H1 (cell line): ENCODE results near the gene ROR1. TPM values are rescaled to one million over a fixed set of nuclear protein-coding genes. Genes with fewer than 3 reads are reported as not detected.

Experiments
- CTCF ChIA-PET: fragments of 300-600 bp; sonication (Branson Sonifier 250); formaldehyde crosslinking; loops from one replicate; lab custom pipeline; 2021; ENCODE audit not compliant: partially characterized antibody; lab: Charles Lee
- POLR2A ChIA-PET: fragments of 300-600 bp; sonication (Branson Sonifier 250); formaldehyde crosslinking; loops from one replicate; lab custom pipeline; 2021; ENCODE audit warnings: inconsistent platforms; ENCODE audit not compliant: partially characterized antibody; lab: Charles Lee
- DNase-seq, 2 experiments: peaks; one replicate each; pipeline versions ENCODE4 v3.0.0 to v3.0.0-alpha.2; 2010 to 2022; ENCODE audit warnings: low spot score in 2 of 2, low read depth in 1 of 2, mixed read lengths in 1 of 2
- FAIRE-seq: peaks from 2 replicates; lab custom pipeline; 2011; peaks lifted over from hg19 to GRCh38; lab: Jason Lieb, UNC
- H2AFZ ChIP-seq: 2 replicates; pipeline ENCODE4 v1.8.1; 2012; ENCODE audit warnings: low read length, inconsistent platforms
- H2AK5ac ChIP-seq: 2 replicates; pipeline ENCODE4 v1.6.1; 2013; ENCODE audit warnings: low read depth, low read length
- H2BK120ac ChIP-seq: replicated peaks from 2 replicates; pipeline ENCODE3; 2013; ENCODE audit warnings: low read depth, low read length, inconsistent platforms
- H2BK12ac ChIP-seq: 2 replicates; pipeline ENCODE4 v1.6.1; 2013; ENCODE audit warnings: low read depth, low read length
- H2BK15ac ChIP-seq: 2 replicates; pipeline ENCODE4 v1.6.1; 2013; ENCODE audit warnings: low read length
- H2BK20ac ChIP-seq: 2 replicates; pipeline ENCODE4 v1.6.1; 2013; ENCODE audit warnings: low read length
- H2BK5ac ChIP-seq: 2 replicates; pipeline ENCODE4 v1.6.1; 2013; ENCODE audit warnings: low read depth, low read length
- H3K14ac ChIP-seq: 2 replicates; pipeline ENCODE4 v1.6.1; 2013; ENCODE audit warnings: inconsistent platforms; ENCODE audit not compliant: insufficient read length
- H3K18ac ChIP-seq: 2 replicates; pipeline ENCODE4 v1.6.1; 2013; ENCODE audit warnings: low read length; ENCODE audit errors: extremely low read depth
- H3K23ac ChIP-seq: 2 replicates; pipeline ENCODE4 v1.6.1; 2013; ENCODE audit warnings: inconsistent platforms; ENCODE audit not compliant: insufficient read length
- H3K23me2 ChIP-seq: 2 replicates; pipeline ENCODE4 v1.6.1; 2013; ENCODE audit warnings: low read depth, low read length
- H3K27ac ChIP-seq: 2 replicates; pipeline ENCODE4 v1.6.1; 2011; ENCODE audit warnings: low read depth, low read length, inconsistent platforms
- H3K27me3 ChIP-seq, 4 experiments: replicated peaks in 1 of 4; 1 replicate in 1 of 4; 2 replicates in 3 of 4; pipeline versions ENCODE4 v1.6.1 to v1.8.1; 2011 to 2013; ENCODE audit warnings: low read length in 3 of 4, mild to moderate bottlenecking in 3 of 4, inconsistent platforms in 2 of 4, mixed read lengths in 2 of 4, moderate library complexity in 1 of 4; ENCODE audit not compliant: control insufficient read depth in 3 of 4, insufficient read depth in 3 of 4; ENCODE audit errors: extremely low read depth in 1 of 4
- H3K36me3 ChIP-seq, 4 experiments: 2 replicates each; pipeline versions ENCODE4 v1.6.1 to v1.8.1; 2011 to 2013; ENCODE audit warnings: mild to moderate bottlenecking in 4 of 4, low read length in 3 of 4, moderate library complexity in 2 of 4, control low read depth in 1 of 4, inconsistent platforms in 1 of 4; ENCODE audit not compliant: insufficient read depth in 4 of 4, control insufficient read depth in 2 of 4
- H3K4ac ChIP-seq: replicated peaks from 2 replicates; pipeline ENCODE3; 2013; ENCODE audit warnings: low read length, low read depth, mixed read lengths, inconsistent platforms; ENCODE audit not compliant: insufficient read length
- H3K4me1 ChIP-seq, 4 experiments: replicated peaks in 1 of 4; 1 replicate in 1 of 4; 2 replicates in 3 of 4; pipeline versions ENCODE4 v1.6.1 to v1.8.1; 2011 to 2013; ENCODE audit warnings: low read length in 3 of 4, inconsistent platforms in 2 of 4, mixed read lengths in 1 of 4; ENCODE audit not compliant: insufficient read depth in 4 of 4, control insufficient read depth in 3 of 4
- H3K4me2 ChIP-seq, 2 experiments: 2 replicates each; pipeline versions ENCODE4 v1.6.1 to v1.8.1; 2011 to 2013; ENCODE audit warnings: low read depth in 2 of 2, low read length in 2 of 2, control low read depth in 1 of 2, inconsistent platforms in 1 of 2, mild to moderate bottlenecking in 1 of 2; ENCODE audit not compliant: insufficient read depth in 1 of 2
- H3K4me3 ChIP-seq, 4 experiments: fragments of 200-600, 300-600 bp in 1 of 4; sonication (generic), shearing (Covaris generic), sonication (Bioruptor Twin) in 1 of 4; 2 replicates each; pipeline versions ENCODE4 v1.5.1 to v1.8.1; 2011 to 2016; ENCODE audit warnings: low read length in 4 of 4, low read depth in 3 of 4, control low read depth in 2 of 4, inconsistent platforms in 2 of 4, mild to moderate bottlenecking in 2 of 4, mixed read lengths in 1 of 4, moderate library complexity in 1 of 4; ENCODE audit not compliant: insufficient read depth in 2 of 4; ENCODE audit errors: extremely low read depth in 1 of 4
- H3K56ac ChIP-seq: replicated peaks from 2 replicates; pipeline ENCODE3; 2013; ENCODE audit warnings: low read depth, mild to moderate bottlenecking, mixed read lengths, low read length, inconsistent platforms; ENCODE audit not compliant: insufficient read length
- H3K79me1 ChIP-seq: 2 replicates; pipeline ENCODE4 v1.6.1; 2013; ENCODE audit warnings: low read depth, low read length, control low read depth
- H3K79me2 ChIP-seq, 2 experiments: 2 replicates each; pipeline versions ENCODE4 v1.6.1 to v1.8.1; 2012 to 2013; ENCODE audit warnings: low read length in 2 of 2, mild to moderate bottlenecking in 2 of 2, inconsistent platforms in 1 of 2; ENCODE audit not compliant: insufficient read depth in 2 of 2, control insufficient read depth in 1 of 2
- H3K9ac ChIP-seq, 4 experiments: replicated peaks in 1 of 4; 1 replicate in 1 of 4; 2 replicates in 3 of 4; pipeline versions ENCODE4 v1.6.1 to v1.8.1; 2011 to 2013; ENCODE audit warnings: low read depth in 3 of 4, low read length in 3 of 4, control low read depth in 2 of 4, mild to moderate bottlenecking in 2 of 4, moderate library complexity in 2 of 4, inconsistent platforms in 1 of 4; ENCODE audit errors: extremely low read depth in 1 of 4
- H3K9me3 ChIP-seq, 2 experiments: 2 replicates each; pipeline versions ENCODE4 v1.6.1 to v1.8.1; 2012 to 2013; ENCODE audit warnings: mild to moderate bottlenecking in 2 of 2, moderate library complexity in 2 of 2, control low read depth in 1 of 2, inconsistent platforms in 1 of 2, low read depth in 1 of 2, low read length in 1 of 2, mixed read lengths in 1 of 2; ENCODE audit not compliant: insufficient read depth in 2 of 2
- H4K20me1 ChIP-seq, 2 experiments: replicated peaks in 1 of 2; 2 replicates each; pipeline versions ENCODE3 to v1.8.1; 2011 to 2013; ENCODE audit warnings: inconsistent platforms in 2 of 2, low read length in 2 of 2, mild to moderate bottlenecking in 1 of 2; ENCODE audit not compliant: insufficient read depth in 2 of 2, control insufficient read depth in 1 of 2
- H4K5ac ChIP-seq: 2 replicates; pipeline ENCODE4 v1.6.1; 2013; ENCODE audit warnings: low read length, low read depth, mixed read lengths, inconsistent platforms; ENCODE audit not compliant: insufficient read length
- H4K8ac ChIP-seq: 2 replicates; pipeline ENCODE4 v1.8.0; 2013; ENCODE audit warnings: mild to moderate bottlenecking, moderate library complexity, low read length, inconsistent platforms; ENCODE audit not compliant: insufficient read depth; ENCODE audit errors: extremely low read depth
- H4K91ac ChIP-seq: replicated peaks from 2 replicates; pipeline ENCODE3; 2013; ENCODE audit warnings: low read length, mixed read lengths, inconsistent platforms; ENCODE audit not compliant: insufficient read length
- ATF3 ChIP-seq: IDR thresholded peaks from 2 replicates; pipeline ENCODE4 v1.6.1; 2011; ENCODE audit warnings: low read depth, mild to moderate bottlenecking, low read length; ENCODE audit not compliant: insufficient read depth
- SUZ12 ChIP-seq: fragments of 200-600 bp; sonication (generic); IDR thresholded peaks from 2 replicates; pipeline ENCODE4 v1.6.1; 2012; ENCODE audit warnings: mild to moderate bottlenecking, inconsistent platforms, low read length, moderate library complexity, mixed read lengths
- TBP ChIP-seq: IDR thresholded peaks from 2 replicates; pipeline ENCODE4 v1.6.1; 2011; ENCODE audit warnings: low read depth, low read length, improper control_type of control experiment
- WGBS, 2 experiments: shearing (Covaris generic) in 1 of 2; methylation state at CpG; one replicate each; pipeline versions ENCODE4 v1.1.6 to v1.1.7; 2013 to 2015; ENCODE audit warnings: low lambda C conversion rate in 2 of 2, mixed read lengths in 2 of 2, inconsistent platforms in 1 of 2, low coverage in 1 of 2, missing lambda C conversion rate in 1 of 2; ENCODE audit not compliant: insufficient replicate concordance in 2 of 2, insufficient coverage in 1 of 2, insufficient read length in 1 of 2; ENCODE audit errors: extremely low coverage in 1 of 2, missing lambda C conversion rate in 1 of 2; 5-methylcytosine and 5-hydroxymethylcytosine counted together
- polyA plus RNA-seq, 7 experiments: library from polyadenylated mRNA; depleted of rRNA in 3 of 7; stranded (reverse) in 5 of 7; unstranded in 2 of 7; fragments of >200 nt in 5 of 7; fragments of 200-250 nt in 2 of 7; gene quantifications; 1 replicate in 5 of 7; 2 replicates in 1 of 7; 4 replicates in 1 of 7; pipeline versions ENCODE4 v1.2.1 to v1.2.3, GENCODE V29; 2011 to 2013; ENCODE audit warnings: missing spikeins in 2 of 7, mixed read lengths in 2 of 7
- total RNA-seq: library from RNA; stranded (reverse); fragmentation: NEBNext Ultra II Directional; extraction: Animal tissue kit (Norgen Biotek cat#: 25700); gene quantifications from 2 replicates; pipeline ENCODE4 v1.2.1, GENCODE V29; 2021

Gene ROR1
- total and polyA plus RNA-seq, 2 of the 8 experiments (the other 6 are each of a cell fraction or from before 2014, with no cell fraction given): 33.6 to 73.6 TPM

- H3K4me2 ChIP-seq: no peak overlapping the region
- no peaks in the 10 kb centered on the region for H3K27me3 ChIP-seq
- TF ChIP-seq TBP (no peak), SUZ12 (no peak), ATF3 (no peak)
- no peak overlapping the region for H3K4me3 ChIP-seq
- no peak overlapping the region for H3K23ac ChIP-seq
- H3K4me1 ChIP-seq: peaks cover 0 to 5% (median 1%) of the 10 kb centered on the region in 4 experiments; a peak in 2 of 7 replicates
- no peaks in the 10 kb centered on the region for H3K36me3 ChIP-seq
- no peak overlapping the region for H3K18ac ChIP-seq
- peaks cover 0 to 95% of the 10 kb centered on the region in 2 experiments; a peak in 2 of 4 replicates for H3K79me2 ChIP-seq
- H4K5ac ChIP-seq: no peak overlapping the region
- no peak overlapping the region for H3K56ac ChIP-seq
- H2BK5ac ChIP-seq: no peak overlapping the region
- H3K9me3 ChIP-seq: no peaks in the 10 kb centered on the region
- no peak overlapping the region for H4K91ac ChIP-seq
- no peak for FAIRE-seq
- H2BK12ac ChIP-seq: no peak overlapping the region
- no peaks in the 10 kb centered on the region for H3K23me2 ChIP-seq
- H3K14ac ChIP-seq: no peak overlapping the region
- H4K8ac ChIP-seq: no peak overlapping the region
- POLR2A ChIA-PET: no interaction called here
- H2BK120ac ChIP-seq: no peak overlapping the region
- H2BK15ac ChIP-seq: no peak overlapping the region
- peaks cover 15% of the 10 kb centered on the region; the same call in 1 of the 2 replicates for H3K79me1 ChIP-seq
- CTCF ChIA-PET: interaction anchor here (1.0 to 2.4 kb wide), 2 partner anchors 9 to 365 kb away, joined by 3 to 7 read pairs; no protein-coding TSS in a partner anchor
- no peak overlapping the region for H3K9ac ChIP-seq
- no peak overlapping the region for H3K4ac ChIP-seq
- no peak overlapping the region for H3K27ac ChIP-seq
- H2BK20ac ChIP-seq: no peak overlapping the region
- no peak for DNase-seq
- peaks cover 7 to 8% of the 10 kb centered on the region in 2 experiments for H4K20me1 ChIP-seq
- H2AFZ ChIP-seq: no peak overlapping the region
- WGBS, 2 experiments: 100% methylated on average over 1 of the region's 1 CpG; no CpG with 5 or more reads in 1 of the 2 experiments
- no peak overlapping the region for H2AK5ac ChIP-seq
Observed at GRCh38 chr1:63981408-63981773, 207.6 kb downstream of the ROR1 start.
